BE2C (cell line): ENCODE measurements around the gene GIT2.

Source experiments
- DNase-seq: peaks from one replicate; pipeline ENCODE4 v3.0.0-alpha.2; 2020
- H3K27me3 ChIP-seq: fragments of 250-450 bp; sonication (Bioruptor Pico); 2 replicates; pipeline ENCODE4 v1.5.1; 2020; ENCODE audit warnings: mild to moderate bottlenecking
- H3K36me3 ChIP-seq: fragments of 250-450 bp; sonication (Bioruptor Pico); 2 replicates; pipeline ENCODE4 v1.5.1; 2020; ENCODE audit warnings: mild to moderate bottlenecking
- H3K4me1 ChIP-seq: fragments of 250-450 bp; sonication (Bioruptor Pico); 2 replicates; pipeline ENCODE4 v1.5.1; 2020
- H3K4me3 ChIP-seq: 2 replicates; pipeline ENCODE4 v1.5.1; 2011; ENCODE audit warnings: low read depth, low read length
- H3K9me3 ChIP-seq: fragments of 250-450 bp; sonication (Bioruptor Pico); 2 replicates; pipeline ENCODE4 v1.5.1; 2020
- CTCF ChIP-seq: IDR thresholded peaks from 2 replicates; pipeline ENCODE4 v1.5.1; 2012; ENCODE audit warnings: mild to moderate bottlenecking, low read depth, low read length

GIT2 gene

DNA sequence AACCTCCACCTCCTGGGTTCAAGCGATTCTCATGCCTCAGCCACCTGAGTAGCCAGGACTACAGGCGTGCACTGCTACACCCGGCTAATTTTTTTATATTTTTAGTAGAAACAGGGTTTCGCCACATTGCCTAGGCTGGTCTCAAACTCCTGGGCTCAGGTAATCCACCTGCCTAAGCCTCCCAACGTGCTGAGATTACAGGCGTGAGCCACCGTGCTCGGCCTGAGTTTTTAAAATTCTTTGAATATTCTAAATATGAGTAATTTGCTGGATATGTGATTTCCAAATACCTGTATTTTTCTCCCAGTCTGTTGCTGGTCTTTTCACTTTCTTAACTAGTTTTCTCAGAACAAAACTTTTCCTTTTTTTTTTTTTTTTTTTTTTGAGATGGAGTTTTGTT, 27.4 kb downstream of the GIT2 start:
- Histone ChIP-seq H3K27me3 (no peaks in the 10 kb centered on the region), H3K4me3 (no peak overlapping the region), H3K9me3 (no peaks in the 10 kb centered on the region), H3K36me3 (peaks cover 32% of the 10 kb centered on the region), H3K4me1 (no peaks in the 10 kb centered on the region)
- DNase-seq = no peak
- no peak for TF ChIP-seq CTCF

GRCh38 chr12:109968032-109968420, 28.1 kb downstream of the GIT2 start:
- H3K4me3 ChIP-seq = no peak overlapping the region
- H3K36me3 ChIP-seq = peaks cover 31% of the 10 kb centered on the region
- H3K9me3 ChIP-seq = no peaks in the 10 kb centered on the region
- no peak for TF ChIP-seq CTCF
- no peaks in the 10 kb centered on the region for H3K4me1 ChIP-seq
- DNase-seq = no peak
- no peaks in the 10 kb centered on the region for H3K27me3 ChIP-seq

- Histone ChIP-seq H3K4me3 (no peak overlapping the region), H3K9me3 (no peaks in the 10 kb centered on the region), H3K4me1 (no peaks in the 10 kb centered on the region), H3K36me3 (peaks cover 30% of the 10 kb centered on the region), H3K27me3 (no peaks in the 10 kb centered on the region)
- no peak for TF ChIP-seq CTCF
- no peak for DNase-seq
These were observed 28.7 kb downstream of the GIT2 start for GRCh38 chr12:109967383-109968031.

- DNase-seq = no peak
These were observed 29.6 kb downstream of the GIT2 start for GRCh38 chr12:109966546-109966945.

DNA sequence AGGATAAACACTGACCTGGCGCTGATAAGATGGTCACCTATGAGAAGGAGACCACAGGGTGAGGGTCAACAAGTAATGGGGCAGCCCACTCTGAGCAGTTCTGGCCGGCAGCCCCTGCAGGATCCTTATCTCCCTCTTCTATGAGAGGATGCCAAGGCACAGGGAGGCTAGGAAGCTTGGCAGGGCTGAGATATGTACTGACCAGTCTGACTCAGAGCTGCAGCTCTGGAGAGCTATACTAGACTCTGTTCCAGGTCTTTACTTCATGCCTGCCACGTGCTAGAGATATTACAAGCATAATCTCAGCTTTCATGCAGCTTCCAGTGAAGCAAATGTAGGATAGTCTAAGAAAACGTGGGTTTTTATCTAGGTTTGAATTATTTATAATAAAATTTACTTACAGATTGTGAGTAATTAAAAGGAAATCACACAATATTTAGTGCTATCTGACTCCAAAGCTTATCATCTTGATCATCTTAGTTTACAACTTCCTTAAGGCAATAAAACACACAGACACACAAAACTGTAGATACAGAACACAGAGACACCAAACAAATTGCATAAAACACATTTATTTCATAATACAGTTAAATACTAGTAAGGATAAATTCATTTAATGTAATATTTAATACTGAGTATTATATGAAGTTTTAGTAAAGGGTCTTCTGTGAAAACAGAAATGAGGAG, 32.3 kb downstream of the GIT2 start:
- no peaks in the 10 kb centered on the region for H3K9me3 ChIP-seq
- H3K27me3 ChIP-seq = no peaks in the 10 kb centered on the region
- H3K36me3 ChIP-seq = peaks cover 18% of the 10 kb centered on the region
- no peak for TF ChIP-seq CTCF
- no peak for DNase-seq
- no peaks in the 10 kb centered on the region for H3K4me1 ChIP-seq
- no peak overlapping the region for H3K4me3 ChIP-seq

More at GRCh38 chr12:109966546-109966945, 29.6 kb downstream of the GIT2 start:
- H3K27me3 ChIP-seq = no peaks in the 10 kb centered on the region
- H3K36me3 ChIP-seq = peaks cover 28% of the 10 kb centered on the region
- TF ChIP-seq CTCF = no peak
- H3K4me1 ChIP-seq = no peaks in the 10 kb centered on the region
- no peak overlapping the region for H3K4me3 ChIP-seq
- H3K9me3 ChIP-seq = no peaks in the 10 kb centered on the region

DNA sequence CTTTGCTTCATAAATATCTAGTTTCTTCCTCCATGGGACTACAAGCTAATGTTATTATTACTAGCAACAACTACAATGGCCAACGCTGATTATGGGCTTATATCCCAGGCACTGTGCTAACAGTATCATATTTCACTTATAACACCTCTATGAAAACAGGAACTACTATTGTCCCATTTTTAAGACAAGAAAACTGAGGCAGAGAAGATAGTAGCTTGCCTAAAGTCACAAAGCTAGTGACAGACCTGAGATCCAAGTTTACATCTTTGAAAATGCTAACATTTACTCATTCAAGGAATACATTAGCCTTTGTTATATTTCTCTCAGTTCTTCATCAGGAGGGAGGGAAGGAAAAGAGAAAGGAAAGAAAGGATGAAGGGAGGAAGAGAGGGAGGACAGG, 32.8 kb downstream of the GIT2 start:
- Histone ChIP-seq H3K36me3 (peaks cover 18% of the 10 kb centered on the region), H3K4me3 (no peak overlapping the region), H3K4me1 (no peaks in the 10 kb centered on the region), H3K27me3 (no peaks in the 10 kb centered on the region), H3K9me3 (no peaks in the 10 kb centered on the region)
- TF ChIP-seq CTCF = no peak
- no peak for DNase-seq
